ENCODE data around the gene MARVELD1.

MARVELD1 gene

GRCh38 chr10:97759158-97759887 is 45.8 kb downstream of the MARVELD1 start:
- peak; percentile 81 for DNase-seq

GRCh38 chr10:97759946-97760345 is 46.4 kb downstream of the MARVELD1 start:
- DNase-seq, result no peak

GRCh38 chr10:97760461-97761257 is 47.1 kb downstream of the MARVELD1 start:
- no peak for DNase-seq

- no peak for DNase-seq
Measured at GRCh38 chr10:97761331-97761865, 47.9 kb downstream of the MARVELD1 start.

GRCh38 chr10:97762056-97762455 is 48.5 kb downstream of the MARVELD1 start:
- no peak for DNase-seq

- no peak for DNase-seq
Measured at GRCh38 chr10:97762816-97763215, 49.3 kb downstream of the MARVELD1 start.

GRCh38 chr10:97763411-97763810 is 49.9 kb downstream of the MARVELD1 start:
- DNase-seq, result no peak

GRCh38 chr10:97763947-97764346 is 50.4 kb downstream of the MARVELD1 start:
- DNase-seq, result no peak

GRCh38 chr10:97764519-97764931 is 51.0 kb downstream of the MARVELD1 start:
- DNase-seq, result no peak

- no peak for DNase-seq
Measured at GRCh38 chr10:97765201-97765600, 51.7 kb downstream of the MARVELD1 start.

GRCh38 chr10:97766106-97766810 is 52.7 kb downstream of the MARVELD1 start:
- DNase-seq, result no peak

GRCh38 chr10:97766996-97767924 is 53.7 kb downstream of the MARVELD1 start:
- DNase-seq, result no peak

Measured in hematopoietic multipotent progenitor cell treated with erythropoietin and hydrocortisone succinate and interleukin-3 and kit ligand, for 4 days (in vitro differentiated cells).